ENCODE results near the gene SLC9C2. TPM values are rescaled to one million over a fixed set of nuclear protein-coding genes. Genes with fewer than 3 reads are reported as not detected.
"Not testable (repeated sequence)": the region's sequence is repeated elsewhere in the genome, so short reads cannot be mapped to it uniquely, and the experiment has no call there.

The SLC9C2 gene
- total RNA-seq, 2 experiments from 2014 or later = not detected

DNA sequence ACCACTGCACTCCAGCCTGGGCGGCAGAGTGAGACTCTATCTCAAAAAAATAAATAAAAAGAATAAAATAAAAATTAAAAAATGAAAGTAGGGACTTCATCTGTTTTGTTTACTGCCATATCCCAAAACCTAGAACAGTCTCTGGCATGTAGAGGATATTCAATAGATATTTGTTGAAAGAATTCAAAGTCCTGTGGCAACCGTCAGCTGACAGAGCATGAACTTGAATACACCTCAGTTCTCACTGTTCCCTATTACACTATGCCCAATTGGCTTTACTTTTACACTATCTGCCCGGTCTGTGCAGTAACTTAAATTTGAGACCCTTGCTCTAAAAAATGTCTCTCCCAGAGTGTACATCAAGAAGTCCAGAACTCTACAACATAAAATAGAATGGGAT is 79.5 kb downstream of the SLC9C2 start:
- ChIA-PET POLR2A (no interaction called here), CTCF (no interaction called here)
- H3K4me3 ChIP-seq (ENCODE audit: low read length) = no peak overlapping the region
- Mint-ChIP-seq H3K36me3 (ENCODE audit: low read depth) (no peaks in the 10 kb centered on the region), H3K4me1 (ENCODE audit: low read depth) (peaks cover 15% of the 10 kb centered on the region), H3K27me3 (no peaks in the 10 kb centered on the region), H3K27ac (no peak overlapping the region), H3K4me3 (no peak overlapping the region), H3K9me3 (no peaks in the 10 kb centered on the region)
- H3K27me3 ChIP-seq (ENCODE audit: control insufficient read depth in 1 of 2, insufficient read depth in 2 of 2, low read length in 2 of 2) = no peaks in the 10 kb centered on the region
- H3K4me1 ChIP-seq (ENCODE audit: insufficient read depth, low read length) = no peaks in the 10 kb centered on the region
- ATAC-seq (ENCODE audit: poor library complexity) (no peak), DNase-seq (no peak)
- H3K27ac ChIP-seq (ENCODE audit: low read depth in 1 of 2, low read length in 2 of 2) = no peak overlapping the region
- no peaks in the 10 kb centered on the region for H3K36me3 ChIP-seq (ENCODE audit: insufficient read depth, low read length)
- no peaks in the 10 kb centered on the region for H3K9me3 ChIP-seq (ENCODE audit: control insufficient read depth in 1 of 2, insufficient read depth in 1 of 2, low read length in 2 of 2)
- TF ChIP-seq, protein P1, sequence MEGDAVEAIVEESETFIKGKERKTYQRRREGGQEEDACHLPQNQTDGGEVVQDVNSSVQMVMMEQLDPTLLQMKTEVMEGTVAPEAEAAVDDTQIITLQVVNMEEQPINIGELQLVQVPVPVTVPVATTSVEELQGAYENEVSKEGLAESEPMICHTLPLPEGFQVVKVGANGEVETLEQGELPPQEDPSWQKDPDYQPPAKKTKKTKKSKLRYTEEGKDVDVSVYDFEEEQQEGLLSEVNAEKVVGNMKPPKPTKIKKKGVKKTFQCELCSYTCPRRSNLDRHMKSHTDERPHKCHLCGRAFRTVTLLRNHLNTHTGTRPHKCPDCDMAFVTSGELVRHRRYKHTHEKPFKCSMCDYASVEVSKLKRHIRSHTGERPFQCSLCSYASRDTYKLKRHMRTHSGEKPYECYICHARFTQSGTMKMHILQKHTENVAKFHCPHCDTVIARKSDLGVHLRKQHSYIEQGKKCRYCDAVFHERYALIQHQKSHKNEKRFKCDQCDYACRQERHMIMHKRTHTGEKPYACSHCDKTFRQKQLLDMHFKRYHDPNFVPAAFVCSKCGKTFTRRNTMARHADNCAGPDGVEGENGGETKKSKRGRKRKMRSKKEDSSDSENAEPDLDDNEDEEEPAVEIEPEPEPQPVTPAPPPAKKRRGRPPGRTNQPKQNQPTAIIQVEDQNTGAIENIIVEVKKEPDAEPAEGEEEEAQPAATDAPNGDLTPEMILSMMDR (IDR thresholded peaks at IDR 0.05) = no peak
- intact Hi-C loops (cut with DNase I, micrococcal nuclease) = no loop called here

DNA sequence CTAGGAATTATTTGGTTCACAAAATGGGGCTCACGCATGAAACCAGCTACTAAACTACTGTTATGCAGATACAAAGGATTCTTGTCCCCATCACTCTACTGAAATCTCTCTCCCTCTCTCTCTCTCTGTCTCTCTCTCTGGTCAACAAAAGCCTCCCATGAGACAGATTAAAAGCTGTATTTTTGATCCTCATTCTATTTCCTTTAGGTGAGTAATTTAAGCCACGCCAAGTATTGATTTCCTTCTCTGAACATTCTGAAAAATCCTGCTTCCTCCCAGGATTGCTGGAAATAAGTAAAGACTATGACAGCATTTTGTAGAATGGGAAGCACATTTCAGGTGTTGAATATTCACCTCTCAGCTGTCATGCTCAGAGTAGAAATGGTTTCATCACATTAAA is 82.1 kb downstream of the SLC9C2 start:
- Histone ChIP-seq H3K27ac (ENCODE audit: low read depth in 1 of 2, low read length in 2 of 2) (no peak overlapping the region), H3K9me3 (ENCODE audit: control insufficient read depth in 1 of 2, insufficient read depth in 1 of 2, low read length in 2 of 2) (no peaks in the 10 kb centered on the region), H3K36me3 (ENCODE audit: insufficient read depth, low read length) (no peaks in the 10 kb centered on the region), H3K4me1 (ENCODE audit: insufficient read depth, low read length) (no peaks in the 10 kb centered on the region), H3K27me3 (ENCODE audit: control insufficient read depth in 1 of 2, insufficient read depth in 2 of 2, low read length in 2 of 2) (no peaks in the 10 kb centered on the region), H3K4me3 (ENCODE audit: low read length) (no peak overlapping the region)
- Mint-ChIP-seq H3K4me1 (ENCODE audit: low read depth) (peaks cover 12% of the 10 kb centered on the region), H3K4me3 (no peak overlapping the region), H3K27me3 (peaks cover 4% of the 10 kb centered on the region), H3K27ac (no peak overlapping the region), H3K9me3 (no peaks in the 10 kb centered on the region), H3K36me3 (ENCODE audit: low read depth) (no peaks in the 10 kb centered on the region)
- intact Hi-C loops (cut with DNase I, micrococcal nuclease) = no loop called here
- DNase-seq = no peak
- CTCF ChIA-PET = no interaction called here
- TF ChIP-seq, protein P1 (IDR thresholded peaks at IDR 0.05) = no peak
- POLR2A ChIA-PET = no interaction called here
- no peak for ATAC-seq (ENCODE audit: poor library complexity)

DNA sequence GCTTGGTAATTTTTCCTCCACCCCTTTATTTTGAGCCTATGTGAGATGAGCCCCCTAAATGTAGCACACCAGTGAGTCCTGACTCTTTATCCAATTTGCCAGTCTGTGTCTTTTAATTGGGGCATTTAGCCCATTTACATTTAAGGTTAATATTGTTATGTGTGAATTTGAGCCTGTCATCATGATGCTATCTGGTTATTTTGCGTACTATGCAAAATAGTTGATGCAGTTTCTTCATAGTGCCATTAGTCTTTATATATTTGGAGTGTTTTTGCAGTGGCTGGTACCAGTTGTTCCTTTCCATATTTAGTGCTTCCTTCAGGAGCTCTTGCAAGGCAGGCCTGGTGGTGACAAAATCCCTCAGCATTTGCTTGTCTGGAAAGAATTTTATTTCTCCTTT is 88.4 kb downstream of the SLC9C2 start:
- CTCF ChIA-PET; H3K27ac Mint-ChIP-seq; ATAC-seq (ENCODE audit: poor library complexity); intact Hi-C loops (cut with DNase I, micrococcal nuclease); H3K36me3 Mint-ChIP-seq (ENCODE audit: low read depth); H3K27ac ChIP-seq (ENCODE audit: low read depth in 1 of 2, low read length in 2 of 2); H3K27me3 Mint-ChIP-seq; H3K9me3 Mint-ChIP-seq; POLR2A ChIA-PET; H3K9me3 ChIP-seq (ENCODE audit: control insufficient read depth in 1 of 2, insufficient read depth in 1 of 2, low read length in 2 of 2); H3K36me3 ChIP-seq (ENCODE audit: insufficient read depth, low read length); H3K4me3 Mint-ChIP-seq; H3K4me3 ChIP-seq (ENCODE audit: low read length); H3K27me3 ChIP-seq (ENCODE audit: control insufficient read depth in 1 of 2, insufficient read depth in 2 of 2, low read length in 2 of 2); H3K4me1 ChIP-seq (ENCODE audit: insufficient read depth, low read length); DNase-seq: not testable (repeated sequence)
- peaks cover 12% of the 10 kb centered on the region for H3K4me1 Mint-ChIP-seq (ENCODE audit: low read depth)

DNA sequence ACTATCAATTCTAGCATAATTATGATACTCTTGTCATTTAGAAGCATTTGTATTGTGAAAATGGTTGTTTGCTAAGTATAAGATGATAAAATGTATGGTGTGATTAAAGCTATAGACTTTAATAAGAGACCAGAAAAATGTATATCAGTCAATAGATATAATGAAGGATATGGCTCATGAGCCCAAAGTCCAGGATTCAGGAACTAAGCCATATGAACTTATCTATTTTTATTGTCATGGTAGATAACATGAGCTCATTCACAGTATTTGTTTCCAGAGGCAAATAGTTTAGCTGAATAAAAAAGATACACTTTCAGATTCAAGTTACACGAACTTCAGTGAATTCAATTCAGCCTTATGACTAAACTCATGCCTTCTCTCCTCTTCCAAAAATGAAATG is 93.1 kb downstream of the SLC9C2 start:
- no peaks in the 10 kb centered on the region for H3K36me3 Mint-ChIP-seq (ENCODE audit: low read depth)
- Histone ChIP-seq H3K27me3 (ENCODE audit: control insufficient read depth in 1 of 2, insufficient read depth in 2 of 2, low read length in 2 of 2) (no peaks in the 10 kb centered on the region), H3K9me3 (ENCODE audit: control insufficient read depth in 1 of 2, insufficient read depth in 1 of 2, low read length in 2 of 2) (no peaks in the 10 kb centered on the region), H3K36me3 (ENCODE audit: insufficient read depth, low read length) (no peaks in the 10 kb centered on the region), H3K4me3 (ENCODE audit: low read length) (no peak overlapping the region), H3K27ac (ENCODE audit: low read depth in 1 of 2, low read length in 2 of 2) (no peak overlapping the region), H3K4me1 (ENCODE audit: insufficient read depth, low read length) (no peaks in the 10 kb centered on the region)
- H3K4me3 Mint-ChIP-seq = no peak overlapping the region
- peaks cover 2% of the 10 kb centered on the region for H3K9me3 Mint-ChIP-seq
- H3K4me1 Mint-ChIP-seq (ENCODE audit: low read depth) = no peaks in the 10 kb centered on the region
- TF ChIP-seq, protein P1 (IDR thresholded peaks at IDR 0.05) = no peak
- ChIA-PET CTCF (no interaction called here), POLR2A (no interaction called here)
- intact Hi-C loops (cut with DNase I, micrococcal nuclease) = no loop called here
- ATAC-seq (ENCODE audit: poor library complexity) (no peak), DNase-seq (no peak)
- no peaks in the 10 kb centered on the region for H3K27me3 Mint-ChIP-seq
- H3K27ac Mint-ChIP-seq = no peak overlapping the region
